CD4-positive, alpha-beta memory T cell (primary cell): ENCODE data around the gene RNF169. TPM values are rescaled to one million over a fixed set of nuclear protein-coding genes. Genes with fewer than 3 reads are reported as not detected.
A peak's percentile ranks its signal among the peaks of the same experiment; 100 is the strongest.
"Not testable (repeated sequence)": the region's sequence is repeated elsewhere in the genome, so short reads cannot be mapped to it uniquely, and the experiment has no call there.

Experiments used
- CTCF ChIA-PET: fragments of 350-600 bp; sonication (Branson Sonifier 250); formaldehyde crosslinking; loops from one replicate; lab custom pipeline; 2021; ENCODE audit warnings: inconsistent platforms; ENCODE audit not compliant: partially characterized antibody; lab: Charles Lee
- POLR2A ChIA-PET: fragments of 350-600 bp; sonication (Branson Sonifier 250); formaldehyde crosslinking; loops from one replicate; lab custom pipeline; 2021; ENCODE audit not compliant: partially characterized antibody; lab: Charles Lee
- DNase-seq, 5 donors: peaks; one replicate each; pipeline versions ENCODE4 v3.0.0 to v3.0.0-alpha.2; 2020 to 2022; ENCODE audit warnings: mixed read lengths in 1 of 5
- H3K27ac ChIP-seq: one replicate; pipeline ENCODE4 v1.7.0; 2013; ENCODE audit warnings: low read depth, low read length
- H3K27me3 ChIP-seq: 2 replicates; pipeline ENCODE4 v1.7.0; 2013; ENCODE audit warnings: mild to moderate bottlenecking, low read length, moderate library complexity; ENCODE audit not compliant: insufficient read depth
- H3K36me3 ChIP-seq: 2 replicates; pipeline ENCODE4 v1.7.0; 2013; ENCODE audit warnings: mild to moderate bottlenecking, low read length, moderate library complexity; ENCODE audit not compliant: insufficient read depth
- H3K4me1 ChIP-seq: 2 replicates; pipeline ENCODE4 v1.7.0; 2013; ENCODE audit warnings: mild to moderate bottlenecking, low read length, moderate library complexity; ENCODE audit not compliant: insufficient read depth
- H3K4me3 ChIP-seq, 2 donors: one replicate each; pipeline ENCODE4 v1.7.0; 2013; ENCODE audit warnings: low read length in 2 of 2, mild to moderate bottlenecking in 1 of 2
- H3K9me3 ChIP-seq, 2 donors: one replicate each; pipeline ENCODE4 v1.7.0; 2013; ENCODE audit warnings: low read length in 2 of 2, control low read depth in 1 of 2; ENCODE audit not compliant: control insufficient read depth in 1 of 2
- H3K27ac Mint-ChIP-seq, 7 donors: one replicate each; pipeline ENCODE4 v1.8.0; 2020 to 2021; ENCODE audit warnings: mixed read lengths in 7 of 7, mild to moderate bottlenecking in 6 of 7, inconsistent platforms in 3 of 7, moderate library complexity in 3 of 7
- H3K27me3 Mint-ChIP-seq, 2 donors: one replicate each; pipeline ENCODE4 v1.8.0; 2020 to 2021; ENCODE audit warnings: mixed read lengths in 2 of 2
- H3K36me3 Mint-ChIP-seq, 2 donors: one replicate each; pipeline ENCODE4 v1.8.0; 2020 to 2021; ENCODE audit warnings: mixed read lengths in 2 of 2, inconsistent platforms in 1 of 2, mild to moderate bottlenecking in 1 of 2
- H3K4me1 Mint-ChIP-seq, 4 donors: one replicate each; pipeline ENCODE4 v1.8.0; 2020 to 2021; ENCODE audit warnings: mixed read lengths in 4 of 4, mild to moderate bottlenecking in 1 of 4
- H3K4me3 Mint-ChIP-seq, 8 donors: one replicate each; pipeline ENCODE4 v1.8.0; 2020 to 2021; ENCODE audit warnings: mixed read lengths in 8 of 8, mild to moderate bottlenecking in 7 of 8, moderate library complexity in 6 of 8, inconsistent platforms in 3 of 8
- H3K9me3 Mint-ChIP-seq, 8 donors: one replicate each; pipeline ENCODE4 v1.8.0; 2020 to 2021; ENCODE audit warnings: mixed read lengths in 8 of 8, mild to moderate bottlenecking in 5 of 8, inconsistent platforms in 3 of 8, moderate library complexity in 1 of 8
- intact Hi-C: fragments of 100-400 bp; cut with micrococcal nuclease; formaldehyde crosslinking; loops from one replicate; pipeline ENCODE4 v1.15.1; 2023
- polyA plus RNA-seq, 2 donors: library from polyadenylated mRNA; unstranded; fragments of 300-500 nt; fragmentation: Illumina TruSeq; gene quantifications; one replicate each; pipeline ENCODE4 v1.2.3, GENCODE V29; 2021
- total RNA-seq, 2 experiments: library from RNA; stranded (reverse); gene quantifications; one replicate each; pipeline ENCODE4 v1.2.3, GENCODE V29; 2021

The RNF169 gene
- total and polyA plus RNA-seq, 4 experiments from 2014 or later: 0.13 to 25.0 (median 13.2) TPM

DNA sequence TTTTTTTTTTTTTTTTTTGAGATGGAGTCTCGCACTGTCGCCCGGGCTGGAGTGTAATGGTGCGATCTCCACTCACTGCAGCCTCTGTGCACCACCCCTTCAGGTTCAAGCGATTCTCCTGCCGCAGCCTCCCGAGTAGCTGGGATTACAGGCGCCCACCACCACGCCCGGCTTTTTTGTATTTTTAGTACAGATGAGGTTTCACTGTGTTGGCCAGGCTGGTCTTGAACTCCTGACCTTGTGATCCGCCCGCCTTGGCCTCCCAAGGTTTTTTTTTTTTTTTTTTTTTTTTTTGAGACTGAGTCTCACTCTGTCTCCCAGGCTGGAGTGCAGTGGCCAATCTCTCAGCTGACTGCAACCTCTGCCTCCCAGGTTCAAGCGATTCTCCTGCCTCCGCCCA lies 1.9 kb downstream of the RNF169 start:
- H3K36me3 Mint-ChIP-seq, intact Hi-C loops, H3K27me3 ChIP-seq, H3K4me3 ChIP-seq, H3K9me3 ChIP-seq, H3K9me3 Mint-ChIP-seq, H3K27ac ChIP-seq, H3K36me3 ChIP-seq, H3K27ac Mint-ChIP-seq, H3K27me3 Mint-ChIP-seq, DNase-seq: not testable (repeated sequence)
- ChIA-PET CTCF (interaction anchor here (0.7 to 1.6 kb wide), 2 partner anchors 11 to 579 kb away, joined by 3 to 4 read pairs; no protein-coding TSS in a partner anchor), POLR2A (interaction anchor here (0.6 kb wide), 2 partner anchors 41 to 437 kb away, joined by 3 to 4 read pairs; no protein-coding TSS in a partner anchor)
- H3K4me3 Mint-ChIP-seq: peak overlapping the region in 4 of 8 donors; percentile 21 to 93 (median 48)
- peaks cover 42 to 68% (median 54%) of the 10 kb centered on the region in 4 donors for H3K4me1 Mint-ChIP-seq
- peaks cover 52% of the 10 kb centered on the region for H3K4me1 ChIP-seq

DNA sequence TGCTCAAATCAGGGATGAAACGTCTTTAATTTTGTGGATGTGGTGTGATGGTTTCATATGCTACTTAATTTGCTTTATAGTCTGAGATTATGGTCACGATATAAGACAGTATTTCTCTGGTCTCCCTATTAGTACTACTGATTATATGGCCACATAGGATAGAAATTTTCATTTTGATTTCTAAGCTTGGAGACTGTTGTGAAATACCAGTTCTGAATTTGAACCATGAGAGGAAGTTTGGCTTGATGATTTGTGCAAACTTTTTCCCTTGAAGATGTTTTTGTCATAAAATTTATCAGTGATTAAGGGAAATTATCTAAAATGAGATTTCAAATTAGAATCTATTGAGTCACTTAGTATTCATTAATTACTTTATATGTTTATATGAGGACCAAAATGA lies 2.7 kb downstream of the RNF169 start:
- H3K9me3 ChIP-seq: no peaks in the 10 kb centered on the region
- Mint-ChIP-seq H3K36me3 (peaks cover under 1 to 9% of the 10 kb centered on the region in 2 donors), H3K9me3 (peaks cover 0 to 3% (median under 1%) of the 10 kb centered on the region in 8 donors), H3K27me3 (no peaks in the 10 kb centered on the region), H3K27ac (peak overlapping the region in 2 of 7 donors; percentile 29 to 40), H3K4me3 (peak overlapping the region in 5 of 8 donors; percentile 21 to 75 (median 58)), H3K4me1 (peaks cover 44 to 70% (median 58%) of the 10 kb centered on the region in 4 donors)
- H3K4me3 ChIP-seq: no peak overlapping the region
- H3K36me3 ChIP-seq: no peaks in the 10 kb centered on the region
- no peak overlapping the region for H3K27ac ChIP-seq
- ChIA-PET POLR2A (interaction anchor here (0.6 kb wide), 1 partner anchor 438 kb away, joined by 4 read pairs; no protein-coding TSS in a partner anchor), CTCF (interaction anchor here (0.7 to 1.6 kb wide), 3 partner anchors 11 to 579 kb away, joined by 3 to 4 read pairs (median 3); no protein-coding TSS in a partner anchor)
- H3K27me3 ChIP-seq: no peaks in the 10 kb centered on the region
- DNase-seq: no peak
- intact Hi-C loops: no loop called here
- H3K4me1 ChIP-seq: peaks cover 52% of the 10 kb centered on the region

DNA sequence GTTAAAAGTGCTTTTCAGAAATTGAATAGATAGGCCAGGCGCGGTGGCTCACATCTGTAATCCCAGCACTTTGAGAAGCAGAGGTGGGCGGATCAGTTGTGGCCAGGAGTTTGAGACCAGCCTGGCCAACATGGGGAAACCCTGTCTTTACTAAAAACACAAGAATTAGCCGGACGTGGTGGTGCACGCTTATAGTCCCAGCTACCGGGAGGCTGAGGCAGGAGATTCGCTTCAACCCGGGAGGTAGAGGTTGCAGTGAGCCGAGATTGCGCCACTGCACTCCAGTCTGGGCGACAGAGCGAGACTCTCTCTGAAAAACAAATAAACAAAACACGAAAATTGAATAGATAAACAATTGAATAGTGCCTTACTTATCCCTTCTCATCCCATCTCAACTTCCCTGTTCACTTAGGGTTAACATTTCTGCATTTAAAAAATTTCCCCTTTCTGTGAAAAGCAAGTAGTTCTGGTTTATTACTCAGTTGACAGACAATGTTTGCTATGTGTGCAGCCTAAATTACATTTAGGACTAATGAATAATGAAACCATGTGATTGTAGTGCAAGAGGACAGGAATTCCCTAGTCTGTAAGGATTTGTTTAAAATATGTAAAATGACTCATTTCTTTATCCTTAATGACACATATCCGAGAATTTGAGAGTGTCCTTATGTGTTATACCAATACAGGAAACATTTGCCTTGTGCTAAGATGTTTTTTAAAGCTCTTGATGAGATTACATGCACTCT lies 6.0 kb downstream of the RNF169 start:
- no peak overlapping the region for H3K27ac ChIP-seq
- POLR2A ChIA-PET: no interaction called here
- H3K9me3 Mint-ChIP-seq: peaks cover 0 to 7% (median 4%) of the 10 kb centered on the region in 8 donors
- H3K27ac Mint-ChIP-seq: peak overlapping the region in 1 of 7 donors; percentile 13
- DNase-seq: no peak
- CTCF ChIA-PET: interaction anchor here (1.7 kb wide), 1 partner anchor 15 kb away, joined by 5 read pairs; no protein-coding TSS in a partner anchor
- H3K36me3 Mint-ChIP-seq: peaks cover 3 to 5% of the 10 kb centered on the region in 2 donors
- peaks cover 35% of the 10 kb centered on the region for H3K4me1 ChIP-seq
- peaks cover 30 to 46% (median 40%) of the 10 kb centered on the region in 4 donors for H3K4me1 Mint-ChIP-seq
- H3K4me3 ChIP-seq: no peak overlapping the region
- intact Hi-C loops: no loop called here
- no peaks in the 10 kb centered on the region for H3K27me3 ChIP-seq
- no peaks in the 10 kb centered on the region for H3K36me3 ChIP-seq
- no peaks in the 10 kb centered on the region for H3K27me3 Mint-ChIP-seq
- H3K4me3 Mint-ChIP-seq: peak overlapping the region in 2 of 8 donors; percentile 21 to 31
- H3K9me3 ChIP-seq: no peaks in the 10 kb centered on the region

DNA sequence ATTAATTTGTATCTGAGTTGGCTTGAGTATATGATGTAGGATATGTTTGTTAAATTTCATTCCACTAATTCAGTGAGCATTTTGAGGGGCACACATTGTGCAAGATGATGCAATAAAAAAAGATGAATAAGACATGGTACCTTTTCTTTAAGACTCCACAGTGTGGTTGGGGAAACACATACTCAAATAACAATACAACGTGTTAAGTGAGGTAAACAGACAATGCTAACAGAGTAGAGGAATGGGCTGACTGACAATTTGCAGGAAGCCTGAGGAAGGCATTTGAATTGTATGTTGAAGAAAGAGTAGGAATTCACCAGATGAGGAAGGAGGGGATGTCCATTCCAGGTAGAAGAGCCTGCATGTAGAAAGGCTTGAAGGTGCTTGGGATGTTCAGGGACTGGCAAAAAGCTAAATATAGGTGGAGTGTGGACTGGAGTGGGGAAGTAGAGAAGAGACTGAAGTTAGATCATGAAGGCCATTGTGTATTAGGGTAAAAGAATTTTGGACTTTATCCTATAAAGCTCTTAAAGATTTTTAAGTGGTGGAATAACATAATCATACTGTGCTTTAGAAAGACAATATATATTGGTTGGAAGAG lies 6.8 kb downstream of the RNF169 start:
- peaks cover 0 to 7% (median 4%) of the 10 kb centered on the region in 8 donors for H3K9me3 Mint-ChIP-seq
- H3K27me3 ChIP-seq: no peaks in the 10 kb centered on the region
- peak overlapping the region in 1 of 7 donors; percentile 9 for H3K27ac Mint-ChIP-seq
- CTCF ChIA-PET: interaction anchor here (1.0 to 1.7 kb wide), 2 partner anchors 16 to 28 kb away, joined by 3 to 5 read pairs; no protein-coding TSS in a partner anchor
- H3K4me1 ChIP-seq: peaks cover 27% of the 10 kb centered on the region
- no peak overlapping the region for H3K27ac ChIP-seq
- no peak for DNase-seq
- peaks cover 24 to 38% (median 34%) of the 10 kb centered on the region in 4 donors for H3K4me1 Mint-ChIP-seq
- no peaks in the 10 kb centered on the region for H3K9me3 ChIP-seq
- H3K36me3 Mint-ChIP-seq: peaks cover 2 to 5% of the 10 kb centered on the region in 2 donors
- POLR2A ChIA-PET: no interaction called here
- H3K27me3 Mint-ChIP-seq: no peaks in the 10 kb centered on the region
- intact Hi-C loops: no loop called here
- H3K4me3 Mint-ChIP-seq: peak overlapping the region in 1 of 8 donors; percentile 22
- no peaks in the 10 kb centered on the region for H3K36me3 ChIP-seq
- H3K4me3 ChIP-seq: no peak overlapping the region

DNA sequence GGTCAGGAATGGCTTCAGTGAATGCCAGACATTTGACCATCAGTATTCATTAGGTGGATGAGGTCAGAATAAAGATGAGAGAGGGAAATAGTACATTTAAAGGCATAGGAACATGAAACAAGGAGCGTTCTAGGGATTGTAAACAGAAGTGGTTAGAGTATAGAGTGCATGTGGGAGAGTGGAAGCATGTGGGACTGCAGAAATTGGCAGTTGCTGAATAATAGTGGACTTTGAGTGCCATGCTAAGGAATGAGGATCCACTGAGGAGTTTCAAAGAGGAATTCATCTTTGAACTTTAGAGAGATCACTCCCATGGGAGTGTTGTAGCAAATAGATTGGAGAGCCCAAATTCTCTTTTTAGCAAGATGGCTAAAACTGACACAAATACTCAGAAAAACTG lies 7.9 kb downstream of the RNF169 start:
- Mint-ChIP-seq H3K9me3 (peaks cover 0 to 7% (median 4%) of the 10 kb centered on the region in 8 donors), H3K27ac (peak overlapping the region in 1 of 7 donors; percentile 9), H3K27me3 (no peaks in the 10 kb centered on the region), H3K4me1 (peaks cover 19 to 32% (median 28%) of the 10 kb centered on the region in 4 donors), H3K36me3 (peaks cover 0 to 5% of the 10 kb centered on the region in 2 donors), H3K4me3 (no peak overlapping the region)
- H3K36me3 ChIP-seq: no peaks in the 10 kb centered on the region
- intact Hi-C loops: no loop called here
- ChIA-PET POLR2A (no interaction called here), CTCF (interaction anchor here (1.7 kb wide), 1 partner anchor 17 kb away, joined by 5 read pairs; no protein-coding TSS in a partner anchor)
- peaks cover 18% of the 10 kb centered on the region for H3K4me1 ChIP-seq
- no peak overlapping the region for H3K27ac ChIP-seq
- no peak overlapping the region for H3K4me3 ChIP-seq
- H3K27me3 ChIP-seq: no peaks in the 10 kb centered on the region
- H3K9me3 ChIP-seq: no peaks in the 10 kb centered on the region
- no peak for DNase-seq

DNA sequence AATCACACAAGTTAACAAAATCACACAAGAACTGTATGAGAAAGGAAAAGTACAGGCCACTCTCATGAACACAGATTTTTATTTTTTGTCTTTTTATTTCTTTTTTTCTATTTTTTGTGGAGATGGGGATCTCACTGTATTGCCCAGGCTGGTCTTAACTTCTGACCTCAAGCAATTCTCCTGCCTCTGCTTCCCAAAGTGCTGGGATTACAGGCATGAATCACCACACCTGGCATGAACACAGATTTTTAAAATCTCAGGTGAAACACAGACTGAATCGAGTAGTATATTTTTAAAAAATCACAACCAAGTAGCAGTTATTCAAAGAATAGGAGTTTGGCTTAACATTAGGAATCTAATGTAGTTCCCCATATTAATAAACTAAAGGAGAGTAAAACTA lies 18.3 kb downstream of the RNF169 start:
- Mint-ChIP-seq H3K4me1 (peaks cover 27 to 51% (median 43%) of the 10 kb centered on the region in 4 donors), H3K36me3 (peaks cover 13 to 23% of the 10 kb centered on the region in 2 donors), H3K27ac (peak overlapping the region in 1 of 7 donors; percentile 2), H3K27me3 (no peaks in the 10 kb centered on the region), H3K9me3 (peaks cover 0 to 2% (median 0%) of the 10 kb centered on the region in 8 donors), H3K4me3 (no peak overlapping the region)
- Histone ChIP-seq H3K27ac (no peak overlapping the region), H3K9me3 (no peaks in the 10 kb centered on the region), H3K4me1 (peaks cover 27% of the 10 kb centered on the region), H3K36me3 (no peaks in the 10 kb centered on the region), H3K27me3 (no peaks in the 10 kb centered on the region), H3K4me3 (no peak overlapping the region)
- intact Hi-C loops: no loop called here
- DNase-seq: no peak
- CTCF ChIA-PET: no interaction called here
- POLR2A ChIA-PET: no interaction called here
